PC-9 (cell line): Measurements from ENCODE around the gene IKZF1. TPM values are rescaled to one million over a fixed set of nuclear protein-coding genes. Genes with fewer than 3 reads are reported as not detected.

Experiments used
- BruUV-seq: library from RNA; stranded (reverse); fragments of 400-500 nt; replicated peaks from 2 replicates; lab custom pipeline; 2021; lab: Mats Ljungman, UMichigan
- CTCF ChIA-PET: fragments of 300-600 bp; sonication (Branson Sonifier 250); formaldehyde crosslinking; loops from one replicate; lab custom pipeline; 2022; ENCODE audit warnings: antibody characterized with exemption; lab: Charles Lee
- POLR2A ChIA-PET: fragments of 300-600 bp; sonication (Branson Sonifier 250); formaldehyde crosslinking; loops from one replicate; lab custom pipeline; 2022; ENCODE audit warnings: antibody characterized with exemption; ENCODE audit not compliant: unreplicated experiment; lab: Charles Lee
- DNase-seq, 2 experiments: peaks; one replicate each; pipeline versions ENCODE4 v3.0.0 to v3.0.0-alpha.2; 2015 to 2022; ENCODE audit warnings: mixed read lengths in 1 of 2
- H2AFZ ChIP-seq: fragments of 200-600 bp; sonication (generic); 2 replicates; pipeline ENCODE4 v1.8.1; 2017; ENCODE audit warnings: antibody characterized with exemption
- H3F3A ChIP-seq: fragments of 200-600 bp; sonication (generic); 2 replicates; pipeline ENCODE4 v1.8.1; 2017; ENCODE audit warnings: antibody characterized with exemption, mild to moderate bottlenecking, low read depth; ENCODE audit not compliant: insufficient read depth
- H3K27ac ChIP-seq: fragments of 200-600 bp; sonication (generic); 2 replicates; pipeline ENCODE4 v1.6.1; 2016; ENCODE audit warnings: mixed run types
- H3K27me3 ChIP-seq: fragments of 200-600 bp; sonication (generic); 2 replicates; pipeline ENCODE4 v1.6.1; 2016; ENCODE audit warnings: low read depth, mixed run types; ENCODE audit not compliant: insufficient read depth
- H3K36me3 ChIP-seq: fragments of 200-600 bp; sonication (generic); 2 replicates; pipeline ENCODE4 v1.6.1; 2016; ENCODE audit warnings: low read depth, mixed run types
- H3K4me1 ChIP-seq: fragments of 200-600 bp; sonication (generic); replicated peaks from 2 replicates; pipeline ENCODE4 v1.6.1; 2016; ENCODE audit warnings: mixed run types; ENCODE audit not compliant: insufficient read depth
- H3K4me2 ChIP-seq: fragments of 200-600 bp; sonication (generic); 2 replicates; pipeline ENCODE4 v1.6.1; 2017; ENCODE audit warnings: mixed run types
- H3K4me3 ChIP-seq: fragments of 200-600 bp; sonication (generic); 2 replicates; pipeline ENCODE4 v1.6.1; 2016; ENCODE audit warnings: mixed run types
- H3K79me2 ChIP-seq: fragments of 200-600 bp; sonication (generic); 2 replicates; pipeline ENCODE4 v1.6.1; 2017; ENCODE audit warnings: low read depth, mixed run types
- H3K9me2 ChIP-seq: fragments of 200-600 bp; sonication (generic); 2 replicates; pipeline ENCODE4 v1.8.1; 2017; ENCODE audit warnings: mild to moderate bottlenecking; ENCODE audit not compliant: insufficient read depth
- H3K9me3 ChIP-seq: fragments of 200-600 bp; sonication (generic); 2 replicates; pipeline ENCODE4 v1.8.1; 2016; ENCODE audit warnings: low read depth; ENCODE audit not compliant: insufficient read depth
- H4K20me1 ChIP-seq: fragments of 200-600 bp; sonication (generic); 2 replicates; pipeline ENCODE4 v1.8.1; 2017; ENCODE audit not compliant: insufficient read depth
- CTCF ChIP-seq: fragments of 200-600 bp; sonication (generic); conservative IDR thresholded peaks from 2 replicates; pipeline ENCODE4 v1.6.1; 2017; ENCODE audit warnings: mixed run types, antibody characterized with exemption, mild to moderate bottlenecking, moderate library complexity
- EZH2 ChIP-seq: fragments of 200-600 bp; sonication (generic); IDR thresholded peaks from 2 replicates; pipeline ENCODE4 v1.8.0; 2017; ENCODE audit warnings: antibody characterized with exemption, low read depth
- intact Hi-C: fragments of 100-400 bp; cut with micrococcal nuclease; formaldehyde crosslinking; loops from one replicate; pipeline ENCODE4 v1.10.0; 2022; ENCODE audit not compliant: unreplicated experiment
- total RNA-seq: library from RNA; stranded (reverse); gene quantifications from 2 replicates; pipeline ENCODE4 v1.2.3, GENCODE V29; 2021

Gene IKZF1
- total RNA-seq, 1 experiment from 2014 or later = not detected

DNA sequence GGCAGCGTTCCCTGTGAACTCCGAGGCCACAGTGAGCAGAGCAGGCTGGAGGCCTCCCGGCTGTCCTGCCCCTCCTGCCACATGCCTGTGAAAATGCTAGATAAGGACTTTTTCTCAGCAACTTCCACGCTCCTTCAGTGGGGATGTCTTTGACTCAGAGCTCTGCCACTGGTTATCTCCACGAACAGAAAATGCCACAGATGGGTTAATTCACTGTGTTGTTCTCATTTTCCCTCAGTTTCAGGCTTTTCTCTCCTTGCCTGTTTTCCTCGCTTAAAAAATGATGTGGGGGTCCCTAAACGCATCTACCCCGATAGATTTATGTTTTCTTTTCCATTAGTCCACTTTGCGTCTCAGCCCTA is 51.3 kb downstream of the IKZF1 start:
- Histone ChIP-seq H2AFZ (no peak overlapping the region), H3K4me1 (no peaks in the 10 kb centered on the region), H3K9me3 (no peaks in the 10 kb centered on the region), H3K27me3 (peaks cover 95% of the 10 kb centered on the region), H3F3A (no peaks in the 10 kb centered on the region), H3K79me2 (no peaks in the 10 kb centered on the region), H3K4me3 (no peak overlapping the region), H3K36me3 (no peaks in the 10 kb centered on the region), H4K20me1 (no peaks in the 10 kb centered on the region), H3K4me2 (no peak overlapping the region), H3K9me2 (no peaks in the 10 kb centered on the region), H3K27ac (no peak overlapping the region)
- intact Hi-C loops = no loop called here
- no peak for DNase-seq
- no TSS peak for BruUV-seq
- ChIA-PET CTCF (no interaction called here), POLR2A (no interaction called here)
- TF ChIP-seq EZH2 (no peak), CTCF (no peak)

GRCh38 chr7:50356212-50356944 is 51.9 kb downstream of the IKZF1 start:
- intact Hi-C loops = no loop called here

DNA sequence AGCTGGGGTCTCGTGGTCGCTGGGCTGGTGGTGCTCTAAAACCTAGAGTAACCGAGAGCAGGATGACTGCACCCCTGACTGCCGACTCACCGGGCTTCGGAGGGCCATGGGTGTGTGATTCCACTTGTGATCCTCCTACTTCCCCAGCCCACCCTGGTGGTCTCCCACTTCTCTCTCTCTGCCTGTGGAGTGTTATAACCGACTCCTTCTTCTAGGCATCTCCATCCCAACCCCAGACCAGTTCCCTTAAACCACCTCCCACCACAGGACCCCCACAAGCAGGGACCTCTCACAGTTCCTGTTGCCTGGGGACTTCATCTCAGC is 52.4 kb downstream of the IKZF1 start:
- H3K4me2 ChIP-seq = no peak overlapping the region
- H3K27me3 ChIP-seq = peaks cover 95% of the 10 kb centered on the region
- no peak for DNase-seq

More at GRCh38 chr7:50356212-50356944, 51.9 kb downstream of the IKZF1 start:
- no peaks in the 10 kb centered on the region for H3K79me2 ChIP-seq
- no peak overlapping the region for H2AFZ ChIP-seq
- ChIA-PET POLR2A (no interaction called here), CTCF (no interaction called here)
- BruUV-seq = no TSS peak
- H3K4me2 ChIP-seq = no peak overlapping the region
- H3K27ac ChIP-seq = no peak overlapping the region
- no peak for TF ChIP-seq EZH2
- no peak for TF ChIP-seq CTCF
- no peaks in the 10 kb centered on the region for H3F3A ChIP-seq
- H3K9me3 ChIP-seq = no peaks in the 10 kb centered on the region
- no peaks in the 10 kb centered on the region for H3K9me2 ChIP-seq
- H3K36me3 ChIP-seq = no peaks in the 10 kb centered on the region
- no peak overlapping the region for H3K4me3 ChIP-seq
- no peak for DNase-seq
- peaks cover 95% of the 10 kb centered on the region for H3K27me3 ChIP-seq
- H3K4me1 ChIP-seq = no peaks in the 10 kb centered on the region
- H4K20me1 ChIP-seq = no peaks in the 10 kb centered on the region

More for the DNA sequence above, 52.4 kb downstream of the IKZF1 start:
- ChIA-PET CTCF (no interaction called here), POLR2A (no interaction called here)
- TF ChIP-seq EZH2 = no peak
- no peak for TF ChIP-seq CTCF
- Histone ChIP-seq H3K79me2 (no peaks in the 10 kb centered on the region), H3F3A (no peaks in the 10 kb centered on the region), H3K4me3 (no peak overlapping the region), H3K27ac (no peak overlapping the region), H4K20me1 (no peaks in the 10 kb centered on the region), H3K9me2 (no peaks in the 10 kb centered on the region), H3K9me3 (no peaks in the 10 kb centered on the region), H3K4me1 (no peaks in the 10 kb centered on the region), H2AFZ (no peak overlapping the region), H3K36me3 (no peaks in the 10 kb centered on the region)
- intact Hi-C loops = no loop called here
- no TSS peak for BruUV-seq
